ENCODE data around the gene LEPR.

The LEPR gene

GRCh38 chr1:65435987-65436386, 15.5 kb downstream of the LEPR start:
- TF ChIP-seq, protein P1, sequence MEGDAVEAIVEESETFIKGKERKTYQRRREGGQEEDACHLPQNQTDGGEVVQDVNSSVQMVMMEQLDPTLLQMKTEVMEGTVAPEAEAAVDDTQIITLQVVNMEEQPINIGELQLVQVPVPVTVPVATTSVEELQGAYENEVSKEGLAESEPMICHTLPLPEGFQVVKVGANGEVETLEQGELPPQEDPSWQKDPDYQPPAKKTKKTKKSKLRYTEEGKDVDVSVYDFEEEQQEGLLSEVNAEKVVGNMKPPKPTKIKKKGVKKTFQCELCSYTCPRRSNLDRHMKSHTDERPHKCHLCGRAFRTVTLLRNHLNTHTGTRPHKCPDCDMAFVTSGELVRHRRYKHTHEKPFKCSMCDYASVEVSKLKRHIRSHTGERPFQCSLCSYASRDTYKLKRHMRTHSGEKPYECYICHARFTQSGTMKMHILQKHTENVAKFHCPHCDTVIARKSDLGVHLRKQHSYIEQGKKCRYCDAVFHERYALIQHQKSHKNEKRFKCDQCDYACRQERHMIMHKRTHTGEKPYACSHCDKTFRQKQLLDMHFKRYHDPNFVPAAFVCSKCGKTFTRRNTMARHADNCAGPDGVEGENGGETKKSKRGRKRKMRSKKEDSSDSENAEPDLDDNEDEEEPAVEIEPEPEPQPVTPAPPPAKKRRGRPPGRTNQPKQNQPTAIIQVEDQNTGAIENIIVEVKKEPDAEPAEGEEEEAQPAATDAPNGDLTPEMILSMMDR (conservative IDR thresholded peaks at IDR 0.05; ENCODE audit: control insufficient read depth, insufficient read depth, low read depth, low read length) = no peak
- no peak overlapping the region for H3K4me3 ChIP-seq (ENCODE audit: control insufficient read depth, low read depth, low read length)
- peak; percentile 23 for DNase-seq (ENCODE audit: low read depth)

GRCh38 chr1:65437616-65438015, 17.1 kb downstream of the LEPR start:
- no peak overlapping the region for H3K4me3 ChIP-seq (ENCODE audit: control insufficient read depth, low read depth, low read length)
- TF ChIP-seq, protein P1 (conservative IDR thresholded peaks at IDR 0.05; ENCODE audit: control insufficient read depth, insufficient read depth, low read depth, low read length) = no peak
- DNase-seq (ENCODE audit: low read depth) = no peak

DNA sequence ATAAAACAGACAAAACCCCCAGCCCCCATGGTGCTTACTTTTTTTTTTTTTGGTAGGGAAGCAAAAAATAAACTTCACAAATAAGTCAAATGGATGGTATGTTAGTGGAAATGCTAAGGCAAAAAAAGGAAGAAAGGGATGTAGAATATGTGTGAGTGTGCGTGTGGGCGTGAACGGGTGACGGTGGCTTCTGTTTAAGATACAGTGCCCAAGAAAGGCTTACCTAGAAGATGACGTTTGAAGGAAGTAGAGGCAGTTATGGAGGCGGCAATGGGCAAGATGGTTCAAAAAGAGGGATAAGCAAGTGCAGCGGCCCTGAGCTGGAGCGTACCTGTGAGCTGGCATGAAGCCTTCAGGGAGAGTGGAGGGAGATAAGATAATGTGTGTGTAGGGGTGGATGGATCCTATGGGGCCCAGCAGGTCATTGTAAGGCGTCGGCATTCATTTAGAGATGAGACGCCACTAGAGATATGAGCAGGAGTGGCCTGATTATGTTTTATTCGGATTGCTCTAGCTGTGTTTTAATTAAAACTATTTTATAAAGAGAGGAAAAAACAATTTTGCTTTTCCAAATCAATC, 19.9 kb downstream of the LEPR start:
- TF ChIP-seq, protein P1 (conservative IDR thresholded peaks at IDR 0.05; ENCODE audit: control insufficient read depth, insufficient read depth, low read depth, low read length) = no peak
- no peak for DNase-seq (ENCODE audit: low read depth)
- H3K4me3 ChIP-seq (ENCODE audit: control insufficient read depth, low read depth, low read length) = no peak overlapping the region

DNA sequence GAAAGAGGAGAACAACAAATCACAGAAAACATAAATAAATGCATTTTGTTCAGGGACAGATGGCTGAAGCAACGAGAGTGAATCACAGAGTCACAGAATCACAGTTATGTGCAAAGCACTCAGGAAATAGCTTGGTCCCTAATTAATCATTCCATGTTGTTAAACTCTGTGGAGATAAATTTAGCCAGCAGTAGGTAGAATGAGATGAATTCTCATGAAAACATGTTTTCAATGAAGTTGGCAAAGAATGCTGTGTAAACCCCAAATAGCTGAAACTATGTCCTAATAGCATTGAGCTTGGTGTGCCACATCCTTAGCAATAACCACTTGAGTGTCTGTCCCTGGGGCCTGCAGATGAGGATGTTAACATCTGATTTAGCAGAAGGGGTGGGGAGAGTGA, 20.4 kb downstream of the LEPR start:
- TF ChIP-seq, protein P1 (conservative IDR thresholded peaks at IDR 0.05; ENCODE audit: control insufficient read depth, insufficient read depth, low read depth, low read length) = no peak
- peak; percentile 20 for DNase-seq (ENCODE audit: low read depth)
- H3K4me3 ChIP-seq (ENCODE audit: control insufficient read depth, low read depth, low read length) = no peak overlapping the region

GRCh38 chr1:65441464-65441863, 21.0 kb downstream of the LEPR start:
- DNase-seq (ENCODE audit: low read depth) = no peak
- TF ChIP-seq, protein P1 (conservative IDR thresholded peaks at IDR 0.05; ENCODE audit: control insufficient read depth, insufficient read depth, low read depth, low read length) = no peak
- no peak overlapping the region for H3K4me3 ChIP-seq (ENCODE audit: control insufficient read depth, low read depth, low read length)

DNA sequence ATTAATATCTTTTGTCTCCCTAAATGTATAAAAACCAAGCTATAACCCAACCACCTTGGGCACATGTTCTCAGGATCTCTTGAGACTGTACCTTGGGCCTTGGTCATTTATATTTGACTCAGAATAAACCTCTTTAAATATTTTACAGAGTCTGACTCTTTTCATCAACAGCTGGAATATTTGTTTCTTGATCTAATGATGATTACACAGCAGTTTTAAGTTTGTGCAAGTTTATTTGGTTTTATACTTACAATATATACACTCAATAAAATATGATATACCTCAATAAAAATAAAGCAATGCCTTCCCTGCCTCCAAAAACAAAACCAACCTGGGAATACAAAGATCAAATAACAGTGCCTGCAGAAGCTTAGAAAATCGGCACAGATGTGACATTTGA, 22.0 kb downstream of the LEPR start:
- TF ChIP-seq, protein P1 (conservative IDR thresholded peaks at IDR 0.05; ENCODE audit: control insufficient read depth, insufficient read depth, low read depth, low read length) = no peak
- H3K4me3 ChIP-seq (ENCODE audit: control insufficient read depth, low read depth, low read length) = no peak overlapping the region
- no peak for DNase-seq (ENCODE audit: low read depth)

DNA sequence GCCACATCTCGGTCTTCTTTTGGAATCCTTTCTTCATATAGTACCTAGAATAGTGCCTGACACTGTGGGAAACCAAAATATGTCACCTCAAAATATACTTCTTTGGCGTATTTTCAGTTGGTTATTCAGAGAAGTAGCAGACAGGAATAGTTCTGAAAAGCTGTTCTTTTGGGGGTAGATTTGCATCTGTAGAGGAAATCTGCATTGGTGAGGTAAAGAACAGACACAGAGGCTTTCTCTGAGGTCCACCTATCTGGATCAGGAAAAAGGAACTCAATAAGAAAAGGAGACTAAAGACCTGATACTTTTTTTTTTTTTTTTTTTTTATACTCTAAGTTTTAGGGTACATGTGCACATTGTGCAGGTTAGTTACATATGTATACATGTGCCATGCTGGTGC, 23.2 kb downstream of the LEPR start:
- TF ChIP-seq, protein P1 (conservative IDR thresholded peaks at IDR 0.05; ENCODE audit: control insufficient read depth, insufficient read depth, low read depth, low read length) = no peak
- H3K4me3 ChIP-seq (ENCODE audit: control insufficient read depth, low read depth, low read length) = no peak overlapping the region
- DNase-seq (ENCODE audit: low read depth) = no peak

Data from fibroblast of mammary gland (primary cell).